Adrenal gland (tissue), 12 donors: ENCODE data around the gene CREB5. TPM values are rescaled to one million over a fixed set of nuclear protein-coding genes. Genes with fewer than 3 reads are reported as not detected.

ENCODE experiments used
- DNase-seq, 7 donors: peaks; one replicate each; pipeline ENCODE4 v3.0.0-alpha.2; 2019 to 2020
- H3K27ac ChIP-seq, 5 donors: fragments of 200-600 bp; sonication (generic) in 4 of 5; 1 replicate in 3 of 5; 2 replicates in 2 of 5; pipeline versions ENCODE4 v1.5.1 to v1.8.0; 2016 to 2020; ENCODE audit warnings: mild to moderate bottlenecking in 1 of 5
- H3K27me3 ChIP-seq: fragments of 200-600 bp; 2 replicates; pipeline ENCODE4 v1.8.0; 2021
- H3K36me3 ChIP-seq, 2 donors: fragments of 200-600 bp; replicated peaks in 1 of 2; 1 replicate in 1 of 2; 2 replicates in 1 of 2; pipeline versions ENCODE4 v1.5.1 to v1.8.0; 2018 to 2022
- H3K4me1 ChIP-seq, 2 donors: fragments of 200-600 bp; replicated peaks in 1 of 2; 1 replicate in 1 of 2; 2 replicates in 1 of 2; pipeline versions ENCODE4 v1.5.1 to v1.8.0; 2018 to 2021
- H3K4me3 ChIP-seq, 4 donors: fragments of 200-600 bp; sonication (generic) in 3 of 4; one replicate each; pipeline ENCODE4 v1.5.1; 2016 to 2018
- H3K9me3 ChIP-seq, 3 donors: fragments of 200-600 bp; sonication (generic) in 1 of 3; replicated peaks in 1 of 3; 1 replicate in 2 of 3; 2 replicates in 1 of 3; pipeline versions ENCODE4 v1.5.1 to v1.8.0; 2016 to 2021
- CTCF ChIP-seq, 6 experiments: fragments of 450-650 bp in 4 of 6; fragments of 200-600 bp in 2 of 6; sonication (generic) in 1 of 6; IDR thresholded peaks; 1 replicate in 5 of 6; 2 replicates in 1 of 6; pipeline versions ENCODE4 v1.5.1 to v1.8.0; 2016 to 2021; ENCODE audit warnings: antibody characterized with exemption in 6 of 6, mild to moderate bottlenecking in 2 of 6, moderate library complexity in 1 of 6
- POLR2A ChIP-seq, 2 donors: fragments of 450-650 bp; IDR thresholded peaks; one replicate each; pipeline ENCODE4 v1.6.1; 2017; ENCODE audit warnings: antibody characterized with exemption in 2 of 2, mild to moderate bottlenecking in 2 of 2, moderate library complexity in 1 of 2
- WGBS, 4 donors: extraction: QIAGEN DNeasy Blood & Tissue Kit in 2 of 4; methylation state at CpG; one replicate each; pipeline versions ENCODE4 v1.1.5 to v1.1.7; 2013 to 2017; 5-methylcytosine and 5-hydroxymethylcytosine counted together
- intact Hi-C, 2 donors: fragments of 100-400 bp; cut with DNase I; formaldehyde crosslinking; loops; one replicate each; pipeline versions ENCODE4 v1.14.1 to v1.15.0; 2022 to 2023
- polyA plus RNA-seq, 3 donors: library from polyadenylated mRNA; stranded (reverse); fragments of 200-250 nt in 2 of 3; fragments of 350-450 nt in 1 of 3; fragmentation: Illumina TruSeq in 1 of 3; extraction: RNeasy Lipid Tissue Mini Kit (QIAGEN cat#74804) in 1 of 3; gene quantifications; one replicate each; pipeline ENCODE4 v1.2.3, GENCODE V29; 2013 to 2014
- total RNA-seq, 9 donors: library from RNA; depleted of rRNA in 4 of 9; stranded (reverse); fragments of >200 nt in 4 of 9; fragments of 120-200 nt in 1 of 9; fragmentation: NEBNext Ultra II Directional in 1 of 9; extraction: Animal tissue kit (Norgen Biotek cat#: 25700) in 1 of 9; gene quantifications; one replicate each; pipeline versions ENCODE4 v1.1.0 to v1.2.4, GENCODE V29; 2013 to 2023
- donor health status: healthy with polysubstance abuse.
- donor health status: Bipolar disorder and iron deficiency.
- donor health status: DM: yes; HTN: yes; CAD: no.
- donor health status: DM: no; HTN: no; CAD: no.
- donor health status: DM: no; HTN: no; CAD: no.
- donor health status: DM: yes; HTN: yes; CAD: no.

Gene CREB5
- total and polyA plus RNA-seq, 12 donors, result 0.69 to 5.4 (median 1.3) TPM

- Histone ChIP-seq H3K27ac (no peak overlapping the region), H3K9me3 (no peaks in the 10 kb centered on the region), H3K4me3 (no peak overlapping the region), H3K27me3 (no peaks in the 10 kb centered on the region), H3K4me1 (no peaks in the 10 kb centered on the region), H3K36me3 (no peaks in the 10 kb centered on the region)
- DNase-seq, result no peak
- WGBS, 4 donors, result 63 to 78% (median 64%) methylated on average over 7 of the region's 7 CpGs
- intact Hi-C loops, result no loop called here
- TF ChIP-seq CTCF (IDR thresholded peaks at IDR 0.05) (no peak), POLR2A (IDR thresholded peaks at IDR 0.05) (no peak)
Measured at GRCh38 chr7:28371846-28372245, 40.5 kb upstream of the CREB5 start.

GRCh38 chr7:28373990-28374389 lies 38.3 kb upstream of the CREB5 start:
- Histone ChIP-seq H3K9me3 (no peaks in the 10 kb centered on the region), H3K4me3 (no peak overlapping the region), H3K4me1 (no peaks in the 10 kb centered on the region), H3K36me3 (no peaks in the 10 kb centered on the region), H3K27me3 (no peaks in the 10 kb centered on the region), H3K27ac (no peak overlapping the region)
- intact Hi-C loops, result no loop called here
- WGBS, 4 donors, result 87 to 93% (median 92%) methylated on average over 3 of the region's 3 CpGs
- TF ChIP-seq CTCF (IDR thresholded peaks at IDR 0.05), result no peak
- TF ChIP-seq POLR2A (IDR thresholded peaks at IDR 0.05), result no peak
- DNase-seq, result no peak

- H3K27ac ChIP-seq, result no peak overlapping the region
- no peaks in the 10 kb centered on the region for H3K36me3 ChIP-seq
- H3K27me3 ChIP-seq, result no peaks in the 10 kb centered on the region
- H3K4me1 ChIP-seq, result no peaks in the 10 kb centered on the region
- WGBS, 4 donors, result 46 to 81% (median 65%) methylated on average over 1 of the region's 1 CpG
- intact Hi-C loops, result no loop called here
- no peak for DNase-seq
- H3K9me3 ChIP-seq, result no peaks in the 10 kb centered on the region
- no peak overlapping the region for H3K4me3 ChIP-seq
- no peak for TF ChIP-seq CTCF (IDR thresholded peaks at IDR 0.05)
- TF ChIP-seq POLR2A (IDR thresholded peaks at IDR 0.05), result no peak
Measured at GRCh38 chr7:28375729-28376128, 36.6 kb upstream of the CREB5 start.

GRCh38 chr7:28376634-28377033 lies 35.7 kb upstream of the CREB5 start:
- WGBS, 4 donors, result 84 to 94% (median 90%) methylated on average over 2 of the region's 2 CpGs
- no peak overlapping the region for H3K27ac ChIP-seq
- no peaks in the 10 kb centered on the region for H3K9me3 ChIP-seq
- H3K27me3 ChIP-seq, result no peaks in the 10 kb centered on the region
- no peak overlapping the region for H3K4me3 ChIP-seq
- intact Hi-C loops, result no loop called here
- no peak for DNase-seq
- no peaks in the 10 kb centered on the region for H3K4me1 ChIP-seq
- no peaks in the 10 kb centered on the region for H3K36me3 ChIP-seq
- TF ChIP-seq CTCF (IDR thresholded peaks at IDR 0.05) (no peak), POLR2A (IDR thresholded peaks at IDR 0.05) (no peak)
